Sigmoid colon (tissue), 4 donors: ENCODE data around the gene AHSP.
"Not testable (repeated sequence)": the region's sequence is repeated elsewhere in the genome, so short reads cannot be mapped to it uniquely, and the experiment has no call there.

Experiments used
- EP300 ChIP-seq, 4 donors: sonication (generic); formaldehyde crosslinking; IDR thresholded peaks; one replicate each; pipeline ENCODE4 v1.6.1; 2017; ENCODE audit warnings: antibody characterized with exemption in 4 of 4
- POLR2AphosphoS5 ChIP-seq, 4 donors: sonication (generic); formaldehyde crosslinking; IDR thresholded peaks; one replicate each; pipeline ENCODE4 v1.6.1; 2017; ENCODE audit warnings: antibody characterized with exemption in 4 of 4
- TF ChIP-seq, protein P1 (sequence below), 4 experiments: fragments of 450-650 bp in 3 of 4; fragments of 200-600 bp in 1 of 4; IDR thresholded peaks; one replicate each; pipeline ENCODE4 v1.5.1; 2016 to 2019; ENCODE audit warnings: antibody characterized with exemption in 4 of 4, mild to moderate bottlenecking in 3 of 4, moderate library complexity in 2 of 4

DNA sequence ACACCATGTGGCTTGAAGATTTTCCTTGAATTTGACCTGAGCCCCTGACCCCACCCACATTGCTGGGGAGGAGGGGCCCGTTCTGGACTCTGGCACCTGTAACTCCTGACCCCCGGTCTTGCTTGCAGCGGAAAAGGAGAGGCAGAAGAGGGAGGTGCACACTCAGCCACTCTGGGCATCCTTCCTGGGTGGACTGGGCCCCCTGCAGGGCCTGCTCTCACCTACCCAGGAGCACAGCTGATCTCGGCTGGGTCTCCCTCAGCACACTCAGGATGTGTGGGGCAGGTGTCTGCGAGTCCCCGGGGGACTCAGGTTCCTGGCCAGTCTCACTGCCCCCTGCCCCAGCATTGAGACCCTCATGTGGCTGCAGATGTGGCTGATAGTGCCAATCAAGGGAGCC lies 3.9 kb upstream of the AHSP start:
- TF ChIP-seq, protein P1, sequence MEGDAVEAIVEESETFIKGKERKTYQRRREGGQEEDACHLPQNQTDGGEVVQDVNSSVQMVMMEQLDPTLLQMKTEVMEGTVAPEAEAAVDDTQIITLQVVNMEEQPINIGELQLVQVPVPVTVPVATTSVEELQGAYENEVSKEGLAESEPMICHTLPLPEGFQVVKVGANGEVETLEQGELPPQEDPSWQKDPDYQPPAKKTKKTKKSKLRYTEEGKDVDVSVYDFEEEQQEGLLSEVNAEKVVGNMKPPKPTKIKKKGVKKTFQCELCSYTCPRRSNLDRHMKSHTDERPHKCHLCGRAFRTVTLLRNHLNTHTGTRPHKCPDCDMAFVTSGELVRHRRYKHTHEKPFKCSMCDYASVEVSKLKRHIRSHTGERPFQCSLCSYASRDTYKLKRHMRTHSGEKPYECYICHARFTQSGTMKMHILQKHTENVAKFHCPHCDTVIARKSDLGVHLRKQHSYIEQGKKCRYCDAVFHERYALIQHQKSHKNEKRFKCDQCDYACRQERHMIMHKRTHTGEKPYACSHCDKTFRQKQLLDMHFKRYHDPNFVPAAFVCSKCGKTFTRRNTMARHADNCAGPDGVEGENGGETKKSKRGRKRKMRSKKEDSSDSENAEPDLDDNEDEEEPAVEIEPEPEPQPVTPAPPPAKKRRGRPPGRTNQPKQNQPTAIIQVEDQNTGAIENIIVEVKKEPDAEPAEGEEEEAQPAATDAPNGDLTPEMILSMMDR (IDR thresholded peaks at IDR 0.05), result not testable (repeated sequence)
- TF ChIP-seq EP300, POLR2AphosphoS5 (IDR thresholded peaks at IDR 0.05): not testable (repeated sequence)
